Measurements from ENCODE around the gene DNAJB14.

Gene DNAJB14

GRCh38 chr4:99943904-99944437 is 2.4 kb downstream of the DNAJB14 start:
- no peak for DNase-seq (ENCODE audit: low spot score)

- DNase-seq (ENCODE audit: low spot score), result no peak
Observed at GRCh38 chr4:99938243-99938753, 8.1 kb downstream of the DNAJB14 start.

GRCh38 chr4:99934891-99935290 is 11.5 kb downstream of the DNAJB14 start:
- no peak for DNase-seq (ENCODE audit: low spot score)

GRCh38 chr4:99927566-99927965 is 18.9 kb downstream of the DNAJB14 start:
- no peak for DNase-seq (ENCODE audit: low spot score)

GRCh38 chr4:99921174-99921573 is 25.2 kb downstream of the DNAJB14 start:
- DNase-seq (ENCODE audit: low spot score), result no peak

GRCh38 chr4:99918656-99919055 is 27.8 kb downstream of the DNAJB14 start:
- DNase-seq (ENCODE audit: low spot score), result no peak

GRCh38 chr4:99917575-99917974 is 28.8 kb downstream of the DNAJB14 start:
- DNase-seq (ENCODE audit: low spot score), result no peak

GRCh38 chr4:99915449-99915848 is 31.0 kb downstream of the DNAJB14 start:
- DNase-seq (ENCODE audit: low spot score), result no peak

GRCh38 chr4:99894998-99895397 is 51.4 kb downstream of the DNAJB14 start:
- no peak for DNase-seq (ENCODE audit: low spot score)

- peak; percentile 93 for DNase-seq (ENCODE audit: low spot score)
Observed at GRCh38 chr4:99894161-99894997, 52.0 kb downstream of the DNAJB14 start, which contains the start of gene LAMTOR3. Gene LAMTOR3, minus strand, starts transcription at chr4:99894427. Its CDS starts 464 bp downstream, at chr4:99893963.

GRCh38 chr4:99893839-99894160 is 52.6 kb downstream of the DNAJB14 start:
- DNase-seq (ENCODE audit: low spot score), result no peak

GRCh38 chr4:99893029-99893428 is 53.4 kb downstream of the DNAJB14 start:
- no peak for DNase-seq (ENCODE audit: low spot score)

GRCh38 chr4:99891351-99891750 is 55.1 kb downstream of the DNAJB14 start:
- no peak for DNase-seq (ENCODE audit: low spot score)

- DNase-seq (ENCODE audit: low spot score), result no peak
Observed at GRCh38 chr4:99887837-99888236, 58.6 kb downstream of the DNAJB14 start.

GRCh38 chr4:99886146-99886545 is 60.3 kb downstream of the DNAJB14 start:
- DNase-seq (ENCODE audit: low spot score), result no peak

- no peak for DNase-seq (ENCODE audit: low spot score)
Observed at GRCh38 chr4:99885687-99886086, 60.7 kb downstream of the DNAJB14 start.

GRCh38 chr4:99885063-99885664 is 61.3 kb downstream of the DNAJB14 start:
- no peak for DNase-seq (ENCODE audit: low spot score)

GRCh38 chr4:99879458-99879857 is 67.0 kb downstream of the DNAJB14 start:
- DNase-seq (ENCODE audit: low spot score), result no peak

- DNase-seq (ENCODE audit: low spot score), result no peak
Observed at GRCh38 chr4:99878604-99879003, 67.8 kb downstream of the DNAJB14 start.

GRCh38 chr4:99876946-99877345 is 69.5 kb downstream of the DNAJB14 start:
- no peak for DNase-seq (ENCODE audit: low spot score)

- DNase-seq (ENCODE audit: low spot score), result no peak
Observed at GRCh38 chr4:99875071-99875470, 71.3 kb downstream of the DNAJB14 start.

- no peak for DNase-seq (ENCODE audit: low spot score)
Observed at GRCh38 chr4:99872570-99872969, 73.8 kb downstream of the DNAJB14 start.

GRCh38 chr4:99868126-99868596 is 78.3 kb downstream of the DNAJB14 start:
- no peak for DNase-seq (ENCODE audit: low spot score)
